ENCODE data around the gene SLC1A5. TPM values are rescaled to one million over a fixed set of nuclear protein-coding genes. Genes with fewer than 3 reads are reported as not detected.

Gene SLC1A5
- polyA plus RNA-seq, 2 of the 4 experiments (the other 2 are of a cell fraction), result 184 to 302 TPM

GRCh38 chr19:46838160-46838559 is 49.8 kb upstream of the SLC1A5 start:
- Histone ChIP-seq H3K4me3 (no peak overlapping the region), H3K9me3 (no peaks in the 10 kb centered on the region), H3K27ac (no peak overlapping the region), H3K4me2 (no peak overlapping the region), H3K4me1 (peaks cover 18% of the 10 kb centered on the region; the same call in 2 of the 3 replicates)
- ChIA-PET POLR2A (interaction anchor here (1.0 kb wide), 1 partner anchor 50 kb away, joined by 3 read pairs; the partner anchor contains the start of gene SLC1A5), CTCF (interaction anchor here (0.8 to 44.5 kb wide), 7 partner anchors 7 to 176 kb away, joined by 3 to 1222 read pairs (median 56); partner anchors contain the start of genes DACT3 and SLC1A5)
- no peak for DNase-seq (ENCODE audit: low read depth in 1 of 2, low spot score in 1 of 2)
- TF ChIP-seq GATA3 (IDR thresholded peaks at IDR 0.05; ENCODE audit: borderline replicate concordance) (no peak), FOSB (CRISPR knock-in tag; IDR thresholded peaks at IDR 0.05) (no peak), PHF8 (IDR thresholded peaks at IDR 0.05; ENCODE audit: borderline replicate concordance, low read depth) (no peak), POLR2AphosphoS2 (conservative IDR thresholded peaks at IDR 0.05; ENCODE audit: low read length) (no peak), ZSCAN20 (CRISPR knock-in tag; IDR thresholded peaks at IDR 0.05) (no peak), BCL3 (IDR thresholded peaks at IDR 0.05) (no peak), ZFP36 (IDR thresholded peaks at IDR 0.05; ENCODE audit: borderline replicate concordance, partially characterized antibody) (no peak), CEBPB (IDR thresholded peaks at IDR 0.05) (no peak), CHD4 (IDR thresholded peaks at IDR 0.05; ENCODE audit: borderline replicate concordance) (no peak), RARB (CRISPR knock-in tag; IDR thresholded peaks at IDR 0.05) (no peak), MAX (IDR thresholded peaks at IDR 0.05) (no peak), KDM5A (IDR thresholded peaks at IDR 0.05) (no peak), CBX8 (IDR thresholded peaks at IDR 0.05) (no peak), SREBF2 (IDR thresholded peaks at IDR 0.05) (no peak), EHF (CRISPR knock-in tag; IDR thresholded peaks at IDR 0.05) (no peak), PBX3 (IDR thresholded peaks at IDR 0.05) (no peak)
- TF ChIP-seq, protein P1, sequence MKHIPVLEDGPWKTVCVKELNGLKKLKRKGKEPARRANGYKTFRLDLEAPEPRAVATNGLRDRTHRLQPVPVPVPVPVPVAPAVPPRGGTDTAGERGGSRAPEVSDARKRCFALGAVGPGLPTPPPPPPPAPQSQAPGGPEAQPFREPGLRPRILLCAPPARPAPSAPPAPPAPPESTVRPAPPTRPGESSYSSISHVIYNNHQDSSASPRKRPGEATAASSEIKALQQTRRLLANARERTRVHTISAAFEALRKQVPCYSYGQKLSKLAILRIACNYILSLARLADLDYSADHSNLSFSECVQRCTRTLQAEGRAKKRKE (CRISPR knock-in tag; IDR thresholded peaks at IDR 0.05; ENCODE audit: low read depth), result no peak
- TF ChIP-seq, protein P2, sequence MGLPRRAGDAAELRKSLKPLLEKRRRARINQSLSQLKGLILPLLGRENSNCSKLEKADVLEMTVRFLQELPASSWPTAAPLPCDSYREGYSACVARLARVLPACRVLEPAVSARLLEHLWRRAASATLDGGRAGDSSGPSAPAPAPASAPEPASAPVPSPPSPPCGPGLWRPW (IDR thresholded peaks at IDR 0.05), result no peak
- no peak for FAIRE-seq
- no peak for ATAC-seq
- 91% methylated on average over 12 of the region's 20 CpGs for WGBS (ENCODE audit: missing lambda C conversion rate)

DNA sequence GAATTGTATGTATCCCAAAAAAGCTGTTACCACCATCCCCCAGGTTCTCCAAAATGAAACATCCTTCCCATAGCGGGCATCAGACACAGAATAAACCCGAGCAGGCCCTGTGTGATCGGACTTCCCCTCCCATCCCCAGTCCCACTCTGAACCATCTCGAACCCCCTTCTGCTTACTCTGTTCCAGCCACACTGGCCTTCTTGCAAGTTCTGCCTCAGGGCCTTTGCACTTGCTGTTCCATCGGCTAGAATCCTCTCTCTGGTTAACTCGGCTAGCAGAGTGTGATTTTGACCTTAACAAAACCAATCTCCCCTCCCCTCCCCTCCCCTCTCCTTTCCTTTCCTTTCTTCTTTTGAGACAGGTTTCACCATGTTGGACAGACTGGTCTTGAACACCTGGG is 46.6 kb upstream of the SLC1A5 start:
- ChIA-PET CTCF (interaction anchor here (1.0 to 44.5 kb wide), 5 partner anchors 8 to 156 kb away, joined by 3 to 1222 read pairs (median 4); no protein-coding TSS in a partner anchor), POLR2A (interaction anchor here (2.7 kb wide), 1 partner anchor 47 kb away, joined by 11 read pairs; the partner anchor contains the start of gene SLC1A5)
- ATAC-seq, result no peak
- no peak overlapping the region for H3K4me3 ChIP-seq
- DNase-seq (ENCODE audit: low read depth in 1 of 2, low spot score in 1 of 2), result no peak
- H3K9me3 ChIP-seq, result no peaks in the 10 kb centered on the region
- no peaks in the 10 kb centered on the region for H3K4me1 ChIP-seq
- TF ChIP-seq MAZ (IDR thresholded peaks at IDR 0.05; ENCODE audit: borderline replicate concordance, low read depth, low read length), result no peak
- TF ChIP-seq, protein P2 (IDR thresholded peaks at IDR 0.05), result no peak
- no peak for TF ChIP-seq MYC (IDR thresholded peaks at IDR 0.05; ENCODE audit: borderline replicate concordance, low read length)
- no peak for TF ChIP-seq CEBPB (IDR thresholded peaks at IDR 0.05)
- TF ChIP-seq SREBF2 (IDR thresholded peaks at IDR 0.05), result no peak
- no peak for TF ChIP-seq USF2 (IDR thresholded peaks at IDR 0.05)
- TF ChIP-seq GATA3 (IDR thresholded peaks at IDR 0.05; ENCODE audit: borderline replicate concordance), result no peak
- no peak for TF ChIP-seq RARB (CRISPR knock-in tag; IDR thresholded peaks at IDR 0.05)
- TF ChIP-seq ZFP36 (IDR thresholded peaks at IDR 0.05; ENCODE audit: borderline replicate concordance, partially characterized antibody), result no peak
- TF ChIP-seq KDM5A (IDR thresholded peaks at IDR 0.05), result no peak
- TF ChIP-seq RCOR1 (IDR thresholded peaks at IDR 0.05; ENCODE audit: low read depth, low read length), result no peak
- no peak for TF ChIP-seq PHF8 (IDR thresholded peaks at IDR 0.05; ENCODE audit: borderline replicate concordance, low read depth)
- no peak for TF ChIP-seq HDAC2 (IDR thresholded peaks at IDR 0.05)
- no peak for TF ChIP-seq CBX2 (IDR thresholded peaks at IDR 0.05; ENCODE audit: borderline replicate concordance, low read depth)
- WGBS (ENCODE audit: missing lambda C conversion rate), result 91% methylated on average over 6 of the region's 6 CpGs
- FAIRE-seq, result no peak
- H3K27ac ChIP-seq, result no peak overlapping the region
- no peak overlapping the region for H3K4me2 ChIP-seq

Measured in A549 (cell line).